HG03354 (cell line): Measurements from ENCODE around the gene QRICH1.

Experiments
- ATAC-seq: cut with Tn5 transposase; IDR thresholded peaks from one replicate; pipeline ENCODE4 v1.9.1; 2021; ENCODE audit warnings: mild to moderate bottlenecking; ENCODE audit not compliant: unreplicated experiment, poor library complexity, severe bottlenecking

QRICH1 gene

DNA sequence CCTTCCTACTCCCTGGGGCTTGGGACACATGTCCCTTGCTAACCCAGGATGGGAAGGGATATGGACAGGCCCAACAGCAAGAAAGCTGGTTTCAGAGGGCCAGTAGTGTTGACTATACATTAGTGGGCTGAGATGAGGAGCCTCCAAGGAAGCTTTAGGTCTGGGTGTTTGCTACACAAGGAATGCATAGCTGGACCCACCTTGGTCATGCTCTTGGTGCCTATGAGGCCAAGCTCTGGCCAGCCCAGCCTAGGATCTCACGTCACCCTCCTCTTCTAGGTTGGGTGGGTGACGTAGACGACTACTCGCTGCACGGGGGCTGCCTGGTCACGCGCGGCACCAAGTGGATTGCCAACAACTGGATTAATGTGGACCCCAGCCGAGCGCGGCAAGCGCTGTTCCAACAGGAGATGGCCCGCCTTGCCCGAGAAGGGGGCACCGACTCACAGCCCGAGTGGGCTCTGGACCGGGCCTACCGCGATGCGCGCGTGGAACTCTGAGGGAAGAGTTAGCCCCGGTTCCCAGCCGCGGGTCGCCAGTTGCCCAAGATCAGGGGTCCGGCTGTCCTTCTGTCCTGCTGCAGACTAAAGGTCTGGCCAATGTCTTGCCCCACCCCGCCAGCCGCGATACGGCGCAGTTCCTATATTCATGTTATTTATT is 87.3 kb downstream of the QRICH1 start:
- ATAC-seq: peak; percentile 7

DNA sequence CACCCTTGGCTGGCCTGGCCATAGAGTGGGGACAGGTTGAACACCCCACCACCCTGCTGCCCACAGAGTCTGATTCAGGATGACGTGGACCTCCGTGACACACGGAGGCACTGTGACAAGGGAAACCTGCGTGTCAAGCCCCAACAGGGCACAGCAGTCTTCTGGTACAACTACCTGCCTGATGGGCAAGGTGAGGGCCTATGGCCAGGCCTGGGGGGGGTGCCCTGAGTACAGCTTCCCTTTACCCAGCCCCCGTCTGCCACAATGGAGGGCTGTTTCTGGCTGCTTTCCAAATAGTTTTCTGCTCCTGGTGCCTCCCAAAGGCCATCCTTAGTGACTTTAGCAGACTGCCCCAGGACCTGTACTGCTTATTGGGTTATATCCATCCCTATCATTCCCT is 87.9 kb downstream of the QRICH1 start:
- no peak for ATAC-seq

DNA sequence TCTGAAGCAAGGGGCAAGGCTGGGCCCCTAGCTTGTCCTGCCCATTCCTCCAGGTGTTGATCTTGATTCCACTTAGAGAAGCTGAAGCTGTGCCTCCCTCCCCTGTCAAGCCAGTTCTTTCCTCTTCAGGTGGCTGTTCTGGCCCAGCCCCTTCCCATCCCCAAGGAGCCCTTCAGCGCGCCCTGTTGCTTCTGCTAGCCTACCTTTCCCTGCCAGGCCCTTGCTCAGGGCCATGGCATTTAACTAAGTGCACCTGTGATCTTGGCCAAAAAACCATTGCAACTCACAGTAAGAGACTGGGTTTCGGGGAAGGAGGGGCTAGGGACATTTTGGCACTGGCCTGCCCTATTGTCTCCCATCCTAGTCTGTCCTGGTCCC is 88.6 kb downstream of the QRICH1 start:
- no peak for ATAC-seq

DNA sequence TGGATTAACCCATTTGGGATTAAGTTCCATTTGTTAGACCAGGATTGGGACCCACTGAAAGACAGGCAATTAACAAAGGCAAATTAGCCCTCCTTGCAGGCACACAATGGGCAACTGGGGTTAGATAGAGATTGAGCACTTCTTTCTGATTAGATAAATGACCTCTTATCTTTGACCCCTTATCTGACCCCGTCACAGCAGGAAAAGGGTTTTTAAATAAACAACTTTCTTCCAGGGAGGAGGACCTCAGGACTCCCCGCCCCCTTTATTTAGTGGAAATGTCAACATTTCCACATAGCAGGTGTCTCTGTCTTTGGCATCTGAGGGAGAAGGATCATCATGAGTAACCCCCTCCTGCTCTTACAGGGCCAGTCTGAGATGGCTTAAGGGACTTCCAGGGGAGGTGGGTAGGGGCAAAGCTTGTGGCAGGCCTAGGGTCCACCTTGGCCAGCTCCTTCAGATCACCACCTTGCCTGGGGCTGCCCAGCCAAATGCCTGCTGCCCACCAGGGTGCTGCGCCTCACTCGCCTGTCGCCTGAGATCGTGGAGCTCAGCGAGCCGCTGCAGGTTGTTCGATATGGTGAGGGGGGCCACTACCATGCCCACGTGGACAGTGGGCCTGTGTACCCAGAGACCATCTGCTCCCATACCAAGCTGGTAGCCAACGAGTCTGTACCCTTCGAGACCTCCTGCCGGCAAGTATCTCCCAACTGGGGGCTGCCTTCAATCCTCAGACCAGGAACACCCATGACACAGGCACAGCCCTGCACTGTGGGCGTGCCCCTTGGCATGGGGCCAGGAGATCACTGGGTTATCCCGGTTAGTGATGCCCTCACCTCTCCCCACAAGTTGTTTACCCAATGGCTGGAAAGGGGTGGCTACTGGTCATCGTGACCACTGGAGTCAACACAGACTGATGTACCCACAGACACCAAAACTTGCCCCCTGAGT is 89.2 kb downstream of the QRICH1 start:
- ATAC-seq: no peak

DNA sequence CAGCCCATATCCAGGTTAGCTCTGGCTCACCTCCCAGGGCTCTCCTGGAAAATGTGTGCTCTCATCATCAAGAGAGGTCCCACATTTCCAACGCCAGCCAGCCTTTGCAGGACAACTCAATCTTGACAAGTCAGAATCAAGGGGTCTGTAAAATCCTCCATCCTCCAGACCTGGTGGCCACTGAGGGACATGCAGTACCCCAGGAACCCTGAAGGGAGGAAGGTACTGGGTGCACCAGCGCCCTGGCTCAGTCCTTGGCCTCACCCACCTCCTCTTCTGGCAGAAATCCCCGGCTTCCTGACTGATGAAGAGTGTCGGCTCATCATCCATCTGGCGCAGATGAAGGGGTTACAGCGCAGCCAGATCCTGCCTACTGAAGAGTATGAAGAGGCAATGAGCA is 92.7 kb downstream of the QRICH1 start:
- ATAC-seq: no peak

DNA sequence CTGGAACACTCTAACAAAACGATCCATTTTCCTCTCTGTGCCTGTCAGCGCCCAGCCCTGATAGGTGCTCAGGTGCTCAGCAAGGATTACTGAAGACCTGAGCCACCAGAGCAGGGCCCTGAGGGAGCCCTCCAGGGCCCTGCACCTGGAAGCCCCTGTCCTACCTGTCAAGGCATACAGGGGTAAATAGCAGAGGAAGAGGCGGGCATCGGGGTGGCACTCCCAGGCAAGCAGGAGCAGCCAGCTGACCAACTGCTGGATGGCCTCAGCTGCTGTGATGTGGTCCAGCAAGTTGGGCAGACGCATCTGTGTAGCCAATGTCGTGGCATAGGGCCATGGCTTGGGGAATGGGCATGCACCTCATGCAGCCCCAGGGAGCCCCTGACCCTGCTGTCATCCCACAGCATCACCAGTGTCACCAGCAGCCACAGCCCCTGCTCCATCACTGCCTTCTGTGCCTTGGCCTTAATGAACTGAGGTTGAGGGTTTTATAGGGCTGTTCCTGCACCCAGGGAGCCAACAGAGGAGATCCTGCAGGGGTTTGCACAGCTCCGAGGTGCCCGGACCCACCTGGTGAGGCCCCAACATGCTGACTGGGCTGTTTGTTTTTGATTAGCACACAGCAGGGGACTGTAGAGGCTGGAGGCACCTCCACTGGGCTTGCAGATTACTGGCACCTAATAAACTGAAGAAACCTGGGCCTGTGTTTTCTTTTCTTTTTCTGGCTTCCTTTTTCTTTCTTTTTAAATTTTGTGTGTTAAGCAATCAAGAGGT is 94.6 kb downstream of the QRICH1 start:
- no peak for ATAC-seq

DNA sequence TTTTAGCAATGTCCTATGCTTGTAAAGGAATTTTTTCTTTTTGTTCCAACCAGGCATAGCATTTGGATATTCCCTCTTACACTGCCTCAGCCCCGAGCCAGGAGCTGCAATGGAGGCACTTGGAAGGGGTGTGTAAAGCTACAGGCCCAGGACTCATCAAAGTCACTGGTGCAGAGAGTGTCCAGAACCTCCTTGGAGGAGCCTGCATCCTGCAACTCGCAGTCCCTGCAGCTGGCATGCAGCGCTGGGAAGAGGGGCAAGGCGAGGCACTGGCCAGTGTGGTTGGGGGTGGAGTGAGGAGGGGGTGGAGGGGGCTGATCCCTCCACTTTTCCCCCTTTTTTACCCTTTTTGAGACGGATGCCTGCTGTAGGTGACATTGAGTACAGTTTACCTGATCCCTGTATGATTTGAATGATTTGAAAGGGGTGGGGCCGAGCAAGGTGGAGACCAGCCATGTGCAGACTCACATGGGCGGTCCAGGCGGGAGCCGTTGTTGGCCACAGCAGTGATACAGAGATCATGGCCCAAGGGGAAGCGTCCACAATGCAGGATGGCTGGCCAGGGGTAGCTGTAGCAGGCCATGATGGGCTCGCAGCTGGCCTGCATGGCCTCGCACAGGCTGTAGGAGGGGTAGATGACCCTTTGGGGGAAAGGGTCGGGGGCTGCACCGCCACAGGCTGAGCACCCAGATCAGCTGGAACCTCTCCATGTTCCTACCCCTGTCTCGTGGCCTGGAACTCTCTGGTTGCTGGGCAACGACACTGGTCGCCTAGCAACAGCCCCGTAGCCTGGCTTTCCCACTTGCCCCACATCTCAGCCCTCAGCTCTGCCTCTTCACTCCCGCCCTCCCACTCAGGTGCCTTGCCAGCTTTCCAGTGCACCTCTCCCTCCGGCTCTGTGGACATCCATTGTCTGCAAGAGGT is 95.9 kb downstream of the QRICH1 start:
- no peak for ATAC-seq

DNA sequence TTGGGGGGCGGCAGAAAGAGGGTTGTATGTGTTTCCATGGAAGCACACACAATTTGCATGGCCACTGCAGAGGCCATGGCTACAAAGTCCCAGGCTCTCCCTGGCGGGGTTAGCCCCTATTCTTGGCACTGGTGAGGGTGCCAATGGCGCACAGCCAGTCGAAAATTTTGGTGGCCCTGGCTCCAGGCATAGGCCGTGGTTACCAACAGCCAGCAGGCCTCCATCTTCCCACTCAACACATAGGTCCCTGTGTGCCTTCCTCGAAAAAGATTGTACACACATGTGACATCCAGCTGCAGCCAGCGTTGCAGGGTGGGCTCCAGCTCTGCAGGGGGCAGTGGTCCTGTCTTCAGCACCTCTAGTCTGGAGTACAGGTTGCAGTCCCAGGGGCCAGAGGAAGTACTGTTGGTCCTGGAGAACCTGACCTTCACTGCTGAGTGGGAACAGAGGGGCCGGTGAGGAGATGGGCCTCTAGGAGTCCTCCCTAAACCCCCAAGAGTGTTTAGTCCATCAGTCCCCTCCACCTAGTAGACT is 96.7 kb downstream of the QRICH1 start:
- ATAC-seq: no peak

DNA sequence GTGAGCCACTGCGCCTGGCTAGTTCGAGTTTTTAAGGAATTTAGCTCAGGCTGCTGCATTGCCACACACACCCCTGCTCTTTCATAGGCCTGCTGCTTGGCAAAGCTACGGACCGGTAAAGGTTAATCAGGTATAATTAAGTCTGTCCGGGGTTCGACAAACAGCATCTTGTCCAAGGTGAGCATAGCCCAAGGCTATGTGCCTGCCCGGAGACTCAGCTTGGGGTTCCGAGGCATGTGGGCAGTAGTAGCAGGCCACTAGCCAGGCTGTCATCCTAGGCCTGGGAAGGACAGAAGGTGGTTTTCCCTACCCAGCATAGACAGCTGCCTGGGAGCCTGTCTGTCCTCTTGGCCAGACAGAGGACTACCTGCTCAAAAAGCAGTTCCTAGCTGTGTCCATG is 97.2 kb downstream of the QRICH1 start:
- no peak for ATAC-seq

DNA sequence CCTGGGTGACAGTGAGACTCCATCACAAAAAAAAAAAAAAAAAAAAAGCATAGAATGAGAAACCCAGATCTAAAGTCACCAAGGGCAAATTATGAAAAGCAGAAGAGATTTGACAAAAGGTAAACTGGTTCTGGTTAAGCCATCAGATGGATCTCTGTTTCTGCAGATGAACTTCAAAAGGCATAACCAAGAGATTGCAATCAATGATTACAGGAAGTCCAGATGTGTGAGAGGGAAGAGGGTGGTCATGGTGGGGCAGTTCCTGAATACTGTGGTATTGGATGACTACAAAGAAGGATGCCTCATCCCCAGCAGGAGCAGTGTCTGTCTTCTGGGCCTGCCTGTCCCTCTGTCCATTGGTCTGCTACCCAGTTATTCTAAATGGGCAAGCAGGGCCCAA is 100.0 kb downstream of the QRICH1 start:
- ATAC-seq: no peak

DNA sequence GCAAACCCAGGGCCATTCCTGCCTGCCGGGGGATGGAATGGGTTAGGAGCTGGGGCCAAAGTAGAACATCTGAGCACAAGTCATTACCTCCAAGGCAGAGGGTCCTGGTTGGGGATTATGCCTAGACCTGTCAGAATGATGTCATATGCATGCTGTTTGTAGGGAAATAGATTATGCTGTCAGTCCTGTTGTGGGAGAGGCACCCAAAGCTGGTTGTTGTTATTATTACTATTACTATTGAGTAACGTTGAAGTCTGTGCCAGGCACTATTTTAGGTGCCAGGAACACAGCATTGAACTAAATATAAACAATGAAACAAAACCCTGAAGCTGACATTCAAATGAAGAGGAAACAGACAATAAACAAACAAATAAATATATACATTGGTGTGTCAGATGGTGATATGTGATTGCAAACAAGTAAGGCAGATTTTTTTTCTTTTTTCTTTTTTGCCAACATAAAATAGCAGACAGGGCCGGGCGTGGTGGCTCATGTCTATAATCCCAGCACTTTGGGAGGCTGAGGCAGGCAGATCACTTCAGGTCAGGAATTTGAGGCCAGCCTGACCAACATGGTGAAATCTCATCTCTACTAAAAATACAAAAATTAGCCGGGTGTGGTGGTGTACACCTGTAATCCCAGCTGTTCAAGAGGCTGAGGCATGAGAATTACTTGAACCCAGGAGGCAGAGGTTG is 101.9 kb downstream of the QRICH1 start:
- no peak for ATAC-seq

DNA sequence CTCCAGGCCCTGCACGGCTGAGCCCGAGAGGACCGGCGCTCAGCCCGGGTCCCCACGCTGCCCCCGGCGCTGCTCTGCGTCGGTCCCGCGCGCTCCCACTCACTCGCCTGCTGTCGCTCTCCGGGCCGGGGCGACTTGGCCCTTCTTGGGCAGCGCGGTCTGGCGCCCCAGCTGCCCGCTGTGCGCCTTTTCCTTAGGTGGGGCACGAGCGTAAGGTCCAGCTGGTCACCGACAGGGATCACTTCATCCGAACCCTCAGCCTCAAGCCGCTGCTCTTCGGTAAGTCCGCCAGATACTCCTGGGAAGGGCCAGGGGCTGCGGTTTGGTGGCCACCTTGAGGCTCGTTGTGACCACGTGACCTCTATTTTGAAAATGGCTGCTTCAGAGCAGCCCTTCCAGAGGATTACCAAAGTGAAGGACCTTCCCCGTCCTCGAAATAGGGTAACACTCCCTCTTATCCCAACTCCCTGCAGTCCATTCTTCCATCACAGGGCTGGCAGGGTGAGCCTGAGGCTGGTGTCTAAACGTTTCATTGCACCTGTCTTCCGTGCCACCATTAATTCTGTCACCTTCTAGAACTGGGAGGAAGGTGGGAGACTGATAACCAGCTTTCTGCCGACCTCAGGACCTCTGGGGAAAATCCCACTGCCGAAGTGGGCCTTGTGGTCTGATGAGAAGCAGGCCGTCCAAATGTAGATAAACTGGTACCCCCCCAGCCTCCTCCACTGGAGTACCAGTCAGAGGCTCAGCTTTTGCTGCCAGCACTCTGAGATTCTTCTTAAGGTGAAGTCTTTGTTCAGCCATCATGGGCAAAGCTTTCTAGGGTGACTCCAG is 103.0 kb downstream of the QRICH1 start:
- ATAC-seq: peak; percentile 24

DNA sequence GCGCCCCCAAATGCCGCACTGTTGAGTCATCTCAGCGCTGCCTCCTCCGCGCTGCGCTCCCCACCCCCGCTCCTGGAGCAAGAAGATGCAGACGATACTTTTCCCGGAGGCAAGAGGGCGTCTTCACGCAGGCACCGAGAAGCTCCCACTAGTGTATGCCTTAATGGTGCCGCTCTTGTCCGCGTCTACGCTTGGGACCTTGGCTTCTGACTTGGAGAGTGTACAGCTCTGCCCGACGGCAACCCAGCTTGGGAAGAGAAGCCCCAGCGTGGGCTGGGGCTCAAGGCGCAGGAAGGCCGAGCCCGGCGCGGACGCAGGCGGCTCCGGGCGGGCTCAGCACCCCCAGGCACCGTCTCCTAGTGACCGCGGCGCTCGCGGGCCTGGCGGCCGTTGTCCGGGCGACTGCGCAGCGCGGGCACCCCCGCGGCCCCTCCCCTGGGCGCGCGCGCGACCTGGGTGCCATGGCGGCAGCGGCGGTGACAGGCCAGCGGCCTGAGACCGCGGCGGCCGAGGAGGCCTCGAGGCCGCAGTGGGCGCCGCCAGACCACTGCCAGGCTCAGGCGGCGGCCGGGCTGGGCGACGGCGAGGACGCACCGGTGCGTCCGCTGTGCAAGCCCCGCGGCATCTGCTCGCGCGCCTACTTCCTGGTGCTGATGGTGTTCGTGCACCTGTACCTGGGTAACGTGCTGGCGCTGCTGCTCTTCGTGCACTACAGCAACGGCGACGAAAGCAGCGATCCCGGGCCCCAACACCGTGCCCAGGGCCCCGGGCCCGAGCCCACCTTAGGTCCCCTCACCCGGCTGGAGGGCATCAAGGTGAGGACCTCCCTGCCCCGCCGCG is 103.9 kb downstream of the QRICH1 start, which contains the start of gene P4HTM:
TSS of gene P4HTM (plus strand) at position 446 of the 840 bp plus-strand sequence. CDS start at position 462, 16 bp downstream.
- peak; percentile 65 for ATAC-seq

DNA sequence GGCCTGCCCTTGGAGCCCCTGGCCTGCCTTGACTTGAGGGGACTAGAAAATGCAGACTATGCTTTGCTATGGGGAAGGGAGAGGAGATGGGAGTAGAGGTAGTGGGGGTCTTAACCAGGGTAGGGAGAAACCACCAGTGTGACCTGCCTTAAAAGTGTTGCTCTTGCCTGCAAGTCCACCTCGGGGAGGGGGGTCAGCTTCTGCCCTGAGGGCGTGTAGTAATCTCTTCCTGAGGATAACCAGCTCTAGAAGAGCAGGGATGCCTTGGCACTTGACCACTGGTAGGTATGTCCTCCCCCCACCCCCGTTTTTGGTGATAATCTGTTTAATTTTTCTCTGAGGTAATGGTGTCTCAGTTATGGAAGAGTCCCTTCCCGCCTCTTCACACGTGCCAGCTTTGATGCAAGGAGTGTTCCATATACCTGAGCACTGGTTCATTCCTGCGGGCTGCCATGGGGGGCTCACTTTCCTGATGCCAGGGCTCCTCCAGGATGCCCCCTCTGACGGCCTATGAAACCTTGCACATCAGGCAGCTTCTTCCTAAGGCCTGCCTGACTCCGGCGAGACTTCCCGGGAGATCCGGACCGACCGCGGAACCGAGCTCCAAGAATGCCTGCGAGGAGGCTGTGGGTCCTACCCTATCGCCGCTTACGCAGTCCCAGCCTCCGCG is 104.6 kb downstream of the QRICH1 start:
- ATAC-seq: no peak

DNA sequence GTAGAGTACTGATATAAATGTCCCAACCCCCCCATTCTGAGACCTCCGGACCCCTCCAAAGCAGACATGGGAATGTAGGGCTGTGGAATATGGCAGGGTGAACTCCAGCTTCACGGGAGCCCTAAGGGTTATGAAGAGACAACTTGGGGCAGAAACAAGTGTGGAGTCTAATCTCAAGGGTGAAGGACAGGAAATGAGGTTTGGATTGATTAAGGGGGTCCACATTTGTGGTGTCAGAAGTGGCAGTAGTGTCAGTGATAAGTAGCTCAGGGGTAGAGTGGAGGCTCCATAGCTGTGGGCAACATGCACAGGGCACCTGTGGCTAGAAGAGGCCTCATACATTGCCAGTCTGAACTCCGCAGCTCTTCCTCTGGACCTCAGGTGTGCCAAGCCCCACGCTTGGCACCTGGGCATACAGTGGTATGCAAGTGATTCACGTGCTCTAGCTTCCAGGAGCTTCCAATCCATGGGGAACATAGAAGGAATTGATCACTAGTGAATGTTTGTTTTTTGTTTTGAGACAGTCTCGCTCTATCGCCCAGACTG is 108.0 kb downstream of the QRICH1 start:
- no peak for ATAC-seq

DNA sequence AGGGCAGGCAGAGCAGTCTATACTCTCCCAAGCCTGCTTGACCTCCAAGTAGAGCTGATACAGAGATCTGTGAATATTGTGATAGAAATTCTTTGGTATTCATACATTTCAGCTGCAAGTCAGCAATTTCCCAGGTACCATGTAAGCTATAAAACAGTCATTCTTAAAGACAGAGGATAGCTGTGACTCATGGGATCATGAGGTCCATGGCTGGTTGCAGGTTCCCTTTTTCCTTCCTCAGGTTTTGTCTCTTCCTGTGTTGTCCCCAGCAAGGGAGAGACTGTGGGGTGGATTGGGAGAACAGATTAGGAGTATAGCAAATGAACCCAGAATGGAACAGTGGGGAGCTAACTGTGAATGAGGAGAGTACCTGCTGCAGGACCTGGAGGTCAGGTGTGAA is 109.2 kb downstream of the QRICH1 start:
- ATAC-seq: no peak
